Upper lobe of left lung (tissue), 6 donors: ENCODE results near the gene PRSS35. TPM values are rescaled to one million over a fixed set of nuclear protein-coding genes. Genes with fewer than 3 reads are reported as not detected.
"Not testable (repeated sequence)": the region's sequence is repeated elsewhere in the genome, so short reads cannot be mapped to it uniquely, and the experiment has no call there.

Experiments used
- ATAC-seq, 2 donors: fragments of 200-7000 bp; cut with Tn5 transposase; one replicate each; pipeline ENCODE4 v1.9.1; 2022; ENCODE audit warnings: mild to moderate bottlenecking in 2 of 2, moderate library complexity in 2 of 2; ENCODE audit not compliant: low FRiP score in 2 of 2
- DNase-seq, 2 donors: peaks; one replicate each; pipeline ENCODE4 v3.0.0-alpha.2; 2019 to 2020
- H3K27ac ChIP-seq, 4 donors: fragments of 200-600 bp; sonication (generic); one replicate each; pipeline ENCODE4 v1.5.1; 2016 to 2019
- H3K27me3 ChIP-seq, 4 donors: fragments of 200-600 bp; sonication (generic); one replicate each; pipeline ENCODE4 v1.5.1; 2017 to 2019
- H3K36me3 ChIP-seq, 4 donors: fragments of 200-600 bp; sonication (generic); one replicate each; pipeline ENCODE4 v1.5.1; 2016 to 2019
- H3K4me1 ChIP-seq, 4 donors: fragments of 200-600 bp; sonication (generic); one replicate each; pipeline ENCODE4 v1.5.1; 2018 to 2019
- H3K4me3 ChIP-seq, 4 donors: fragments of 200-600 bp; sonication (generic); one replicate each; pipeline ENCODE4 v1.5.1; 2017 to 2019; ENCODE audit warnings: mild to moderate bottlenecking in 2 of 4, moderate library complexity in 1 of 4
- H3K9me3 ChIP-seq, 4 donors: fragments of 200-600 bp; sonication (generic); one replicate each; pipeline ENCODE4 v1.5.1; 2018 to 2019
- CTCF ChIP-seq, 6 experiments: fragments of 450-650 bp in 4 of 6; fragments of 200-600 bp in 2 of 6; sonication (generic) in 2 of 6; IDR thresholded peaks; one replicate each; pipeline ENCODE4 v1.5.1; 2016 to 2019; ENCODE audit warnings: antibody characterized with exemption in 6 of 6
- EP300 ChIP-seq, 4 donors: sonication (generic); formaldehyde crosslinking; IDR thresholded peaks; one replicate each; pipeline ENCODE4 v1.5.1; 2017; ENCODE audit warnings: antibody characterized with exemption in 4 of 4, control low read depth in 2 of 4
- POLR2A ChIP-seq, 4 donors: fragments of 450-650 bp; IDR thresholded peaks; one replicate each; pipeline ENCODE4 v1.5.1; 2016 to 2017; ENCODE audit warnings: antibody characterized with exemption in 4 of 4, mild to moderate bottlenecking in 2 of 4
- POLR2AphosphoS5 ChIP-seq, 2 donors: sonication (generic); formaldehyde crosslinking; IDR thresholded peaks; one replicate each; pipeline ENCODE4 v1.5.1; 2017; ENCODE audit warnings: antibody characterized with exemption in 2 of 2
- WGBS, 2 donors: methylation state at CpG; one replicate each; pipeline ENCODE4 v1.1.5; 2017 to 2018; 5-methylcytosine and 5-hydroxymethylcytosine counted together
- total RNA-seq, 6 donors: library from RNA; depleted of rRNA in 4 of 6; stranded (reverse); fragments of >200 nt in 4 of 6; gene quantifications; one replicate each; pipeline versions ENCODE4 v1.1.0 to v1.2.1, GENCODE V29; 2016 to 2021
- donor health status: DM: no; HTN: no; CAD: no; lungs with moderate emphysema.
- donor health status: DM: no; HTN: yes; CAD: no; lungs with severe emphysema.

PRSS35 gene
- total RNA-seq, 6 donors from 2014 or later, result 0.57 to 1.4 (median 0.86) TPM; not detected in 2

GRCh38 chr6:83546636-83547035 is 34.3 kb downstream of the PRSS35 start:
- no peaks in the 10 kb centered on the region for H3K9me3 ChIP-seq
- H3K27ac ChIP-seq, result no peak overlapping the region
- 10 to 17% methylated on average over 2 to 5 of the region's 5 CpGs for WGBS, 2 donors
- H3K4me1 ChIP-seq, result no peaks in the 10 kb centered on the region
- H3K36me3 ChIP-seq, result no peaks in the 10 kb centered on the region
- TF ChIP-seq POLR2AphosphoS5 (IDR thresholded peaks at IDR 0.05), result no peak
- no peak for TF ChIP-seq POLR2A (IDR thresholded peaks at IDR 0.05)
- TF ChIP-seq EP300 (IDR thresholded peaks at IDR 0.05), result no peak
- TF ChIP-seq CTCF (IDR thresholded peaks at IDR 0.05), result no peak
- H3K27me3 ChIP-seq, result no peaks in the 10 kb centered on the region
- ATAC-seq, result no peak
- peak in 1 of 2 donors; percentile 28 for DNase-seq
- H3K4me3 ChIP-seq, result no peak overlapping the region

GRCh38 chr6:83550482-83550881 is 38.1 kb downstream of the PRSS35 start:
- not testable (repeated sequence) for H3K27ac ChIP-seq, H3K27me3 ChIP-seq, H3K9me3 ChIP-seq, DNase-seq, H3K4me1 ChIP-seq, H3K36me3 ChIP-seq, H3K4me3 ChIP-seq, ATAC-seq
- WGBS, 2 donors, result 64 to 70% methylated on average over 5 of the region's 5 CpGs

GRCh38 chr6:83551748-83552147 is 39.4 kb downstream of the PRSS35 start:
- H3K27ac ChIP-seq, H3K4me1 ChIP-seq, DNase-seq, ATAC-seq, H3K36me3 ChIP-seq, H3K4me3 ChIP-seq, H3K9me3 ChIP-seq, H3K27me3 ChIP-seq: not testable (repeated sequence)
- WGBS, 2 donors, result 86 to 90% methylated on average over 4 of the region's 4 CpGs

GRCh38 chr6:83556871-83557270 is 44.5 kb downstream of the PRSS35 start:
- H3K9me3 ChIP-seq, result no peaks in the 10 kb centered on the region
- no peaks in the 10 kb centered on the region for H3K36me3 ChIP-seq
- H3K27ac ChIP-seq, result no peak overlapping the region
- DNase-seq, result no peak
- no peak for ATAC-seq
- H3K4me1 ChIP-seq, result no peaks in the 10 kb centered on the region
- no peak overlapping the region for H3K4me3 ChIP-seq
- no peak for TF ChIP-seq POLR2AphosphoS5 (IDR thresholded peaks at IDR 0.05)
- no peak for TF ChIP-seq CTCF (IDR thresholded peaks at IDR 0.05)
- TF ChIP-seq EP300 (IDR thresholded peaks at IDR 0.05), result no peak
- TF ChIP-seq POLR2A (IDR thresholded peaks at IDR 0.05), result no peak
- H3K27me3 ChIP-seq, result no peaks in the 10 kb centered on the region

- Histone ChIP-seq H3K27ac (no peak overlapping the region), H3K4me1 (no peaks in the 10 kb centered on the region), H3K4me3 (no peak overlapping the region), H3K36me3 (no peaks in the 10 kb centered on the region), H3K9me3 (no peaks in the 10 kb centered on the region), H3K27me3 (no peaks in the 10 kb centered on the region)
- ATAC-seq (no peak), DNase-seq (no peak)
- 100% methylated on average over 1 of the region's 1 CpG for WGBS, 2 donors
- TF ChIP-seq CTCF (IDR thresholded peaks at IDR 0.05) (no peak), POLR2A (IDR thresholded peaks at IDR 0.05) (no peak), EP300 (IDR thresholded peaks at IDR 0.05) (no peak), POLR2AphosphoS5 (IDR thresholded peaks at IDR 0.05) (no peak)
These were observed 46.6 kb downstream of the PRSS35 start for GRCh38 chr6:83558975-83559374.

- 91 to 93% methylated on average over 4 of the region's 4 CpGs for WGBS, 2 donors
- not testable (repeated sequence) for H3K4me3 ChIP-seq, H3K36me3 ChIP-seq, DNase-seq, H3K9me3 ChIP-seq, H3K27ac ChIP-seq, H3K27me3 ChIP-seq, ATAC-seq, H3K4me1 ChIP-seq
These were observed 59.4 kb downstream of the PRSS35 start for GRCh38 chr6:83571663-83572185.
